OCI-LY3 (cell line): ENCODE data around the gene SLC6A13.

Experiments
- H2AFZ ChIP-seq: fragments of 200-600, 300-600 bp; shearing (Covaris generic); 2 replicates; pipeline ENCODE4 v1.6.0; 2014; ENCODE audit warnings: antibody characterized with exemption, low read depth, low read length
- H3K27ac ChIP-seq: fragments of 200-600, 300-600 bp; sonication (generic); 2 replicates; pipeline ENCODE4 v1.5.1; 2014; ENCODE audit warnings: mild to moderate bottlenecking, low read length, moderate library complexity, mixed read lengths
- H3K27me3 ChIP-seq: fragments of 200-600, 300-600 bp; sonication (generic); 2 replicates; pipeline ENCODE4 v1.6.1; 2014; ENCODE audit warnings: low read depth, low read length, mixed read lengths
- H3K36me3 ChIP-seq: fragments of 200-600, 300-600 bp; sonication (generic); replicated peaks from 2 replicates; pipeline ENCODE3; 2014; ENCODE audit warnings: low read depth, low read length, mixed read lengths
- H3K4me1 ChIP-seq: fragments of 300-600, 200-600 bp; sonication (generic); 2 replicates; pipeline ENCODE4 v1.6.1; 2014; ENCODE audit warnings: low read length, mixed read lengths
- H3K4me2 ChIP-seq: fragments of 200-600, 300-600 bp; sonication (generic); 2 replicates; pipeline ENCODE4 v1.6.1; 2014; ENCODE audit warnings: low read length, mixed read lengths
- H3K4me3 ChIP-seq: fragments of 300-600, 200-600 bp; sonication (generic); 2 replicates; pipeline ENCODE4 v1.5.1; 2014; ENCODE audit warnings: antibody characterized with exemption, mild to moderate bottlenecking, low read length, moderate library complexity
- H3K79me2 ChIP-seq: fragments of 300-600, 200-600 bp; shearing (Covaris generic); 2 replicates; pipeline ENCODE4 v1.6.1; 2014; ENCODE audit warnings: mild to moderate bottlenecking, low read length, mixed read lengths
- H3K9ac ChIP-seq: fragments of 300-600, 200-600 bp; shearing (Covaris generic); 2 replicates; pipeline ENCODE4 v1.6.0; 2014; ENCODE audit warnings: mild to moderate bottlenecking, low read length, moderate library complexity
- H3K9me3 ChIP-seq: fragments of 200-600, 300-600 bp; shearing (Covaris generic); 2 replicates; pipeline ENCODE4 v1.6.1; 2014; ENCODE audit warnings: low read length, mixed read lengths; ENCODE audit not compliant: insufficient read depth
- H4K20me1 ChIP-seq: fragments of 200-600, 300-600 bp; sonication (generic); 2 replicates; pipeline ENCODE4 v1.6.1; 2016; ENCODE audit warnings: low read length, mixed read lengths; ENCODE audit not compliant: insufficient read depth
- CTCF ChIP-seq: fragments of 200-600, 300-600 bp; sonication (generic); IDR thresholded peaks from 2 replicates; pipeline ENCODE4 v1.5.1; 2014; ENCODE audit warnings: antibody characterized with exemption, low read length, low read depth
- EZH2phosphoT487 ChIP-seq: fragments of 200-600 bp; shearing (Covaris generic); IDR thresholded peaks from 2 replicates; pipeline ENCODE4 v1.6.1; 2018; ENCODE audit warnings: antibody characterized with exemption, mixed run types, low read depth

SLC6A13 gene

GRCh38 chr12:186006-186625 is 76.5 kb downstream of the SLC6A13 start:
- no peak overlapping the region for H2AFZ ChIP-seq
- H3K27ac ChIP-seq: no peak overlapping the region
- H3K27me3 ChIP-seq: no peaks in the 10 kb centered on the region
- no peaks in the 10 kb centered on the region for H3K36me3 ChIP-seq
- no peak overlapping the region for H3K4me2 ChIP-seq
- H3K9me3 ChIP-seq: no peaks in the 10 kb centered on the region
- TF ChIP-seq CTCF (no peak), EZH2phosphoT487 (no peak)
- H3K4me3 ChIP-seq: no peak overlapping the region
- H4K20me1 ChIP-seq: no peaks in the 10 kb centered on the region
- H3K9ac ChIP-seq: no peak overlapping the region
- H3K79me2 ChIP-seq: no peaks in the 10 kb centered on the region
- no peaks in the 10 kb centered on the region for H3K4me1 ChIP-seq

- H3K9me3 ChIP-seq: no peaks in the 10 kb centered on the region
- no peak overlapping the region for H2AFZ ChIP-seq
- H3K27me3 ChIP-seq: no peaks in the 10 kb centered on the region
- no peak overlapping the region for H3K4me2 ChIP-seq
- no peak overlapping the region for H3K27ac ChIP-seq
- H3K9ac ChIP-seq: no peak overlapping the region
- H4K20me1 ChIP-seq: no peaks in the 10 kb centered on the region
- H3K4me1 ChIP-seq: no peaks in the 10 kb centered on the region
- H3K36me3 ChIP-seq: no peaks in the 10 kb centered on the region
- H3K4me3 ChIP-seq: no peak overlapping the region
- H3K79me2 ChIP-seq: no peaks in the 10 kb centered on the region
- TF ChIP-seq CTCF (no peak), EZH2phosphoT487 (no peak)
Observed at GRCh38 chr12:185576-185955, 77.1 kb downstream of the SLC6A13 start.

GRCh38 chr12:184811-185575 is 77.6 kb downstream of the SLC6A13 start:
- Histone ChIP-seq H3K9me3 (no peaks in the 10 kb centered on the region), H3K79me2 (no peaks in the 10 kb centered on the region), H3K9ac (no peak overlapping the region), H3K4me1 (no peaks in the 10 kb centered on the region), H3K27me3 (no peaks in the 10 kb centered on the region), H2AFZ (no peak overlapping the region), H4K20me1 (no peaks in the 10 kb centered on the region), H3K4me2 (no peak overlapping the region), H3K4me3 (no peak overlapping the region), H3K27ac (no peak overlapping the region), H3K36me3 (no peaks in the 10 kb centered on the region)
- TF ChIP-seq EZH2phosphoT487 (no peak), CTCF (no peak)

- Histone ChIP-seq H3K4me2 (no peak overlapping the region), H4K20me1 (no peaks in the 10 kb centered on the region), H3K4me1 (no peaks in the 10 kb centered on the region), H3K79me2 (no peaks in the 10 kb centered on the region), H3K9me3 (no peaks in the 10 kb centered on the region), H3K36me3 (no peaks in the 10 kb centered on the region), H3K4me3 (no peak overlapping the region), H3K9ac (no peak overlapping the region), H3K27ac (no peak overlapping the region), H2AFZ (no peak overlapping the region), H3K27me3 (no peaks in the 10 kb centered on the region)
- no peak for TF ChIP-seq EZH2phosphoT487
- TF ChIP-seq CTCF: no peak
Observed at GRCh38 chr12:182381-182892, 80.2 kb downstream of the SLC6A13 start.
